Fibroblast of villous mesenchyme (primary cell): ENCODE measurements around the gene LOXL3. TPM values are rescaled to one million over a fixed set of nuclear protein-coding genes. Genes with fewer than 3 reads are reported as not detected.
A peak's percentile ranks its signal among the peaks of the same experiment; 100 is the strongest.

ENCODE experiments used
- DNase-seq: peaks from one replicate; pipeline ENCODE4 v3.0.0-alpha.2; 2010; ENCODE audit warnings: low read depth
- H3K4me3 ChIP-seq: 2 replicates; pipeline ENCODE4 v1.5.1; 2011; ENCODE audit warnings: low read depth, mild to moderate bottlenecking, low read length
- CTCF ChIP-seq: IDR thresholded peaks from 2 replicates; pipeline ENCODE4 v1.5.1; 2012; ENCODE audit warnings: low read depth, mild to moderate bottlenecking, low read length; ENCODE audit not compliant: insufficient read depth
- total RNA-seq: library from RNA; depleted of rRNA; stranded (reverse); fragments of >200 nt; gene quantifications from 2 replicates; pipeline ENCODE4 v1.2.3, GENCODE V29; 2012

The LOXL3 gene
- total RNA-seq, 1 donor: 9.9 TPM

GRCh38 chr2:74512744-74513604, 40.8 kb downstream of the LOXL3 start:
- no peak overlapping the region for H3K4me3 ChIP-seq
- DNase-seq: no peak
- TF ChIP-seq CTCF: no peak

GRCh38 chr2:74511104-74511989, 42.4 kb downstream of the LOXL3 start:
- DNase-seq: no peak
- TF ChIP-seq CTCF: no peak

GRCh38 chr2:74510272-74510671, 43.5 kb downstream of the LOXL3 start:
- no peak for DNase-seq
- TF ChIP-seq CTCF: no peak
- no peak overlapping the region for H3K4me3 ChIP-seq

More at GRCh38 chr2:74511104-74511989, 42.4 kb downstream of the LOXL3 start:
- no peak overlapping the region for H3K4me3 ChIP-seq

- peak; percentile 42 for DNase-seq
These were observed 45.7 kb downstream of the LOXL3 start for GRCh38 chr2:74507926-74508520.

GRCh38 chr2:74507145-74507925, 46.4 kb downstream of the LOXL3 start, which contains the start of gene PCGF1:
Gene PCGF1 (minus strand): TSS chr2:74507695. CDS start chr2:74507668, 27 bp downstream.
- DNase-seq: peak; percentile 98
- TF ChIP-seq CTCF: peak; percentile 53

More at GRCh38 chr2:74507926-74508520, 45.7 kb downstream of the LOXL3 start:
- no peak for TF ChIP-seq CTCF
- peak overlapping the region; percentile 98 for H3K4me3 ChIP-seq

More at GRCh38 chr2:74507145-74507925, 46.4 kb downstream of the LOXL3 start, which contains the start of gene PCGF1:
- peak within 1 kb of the TSS; percentile 98 for H3K4me3 ChIP-seq
